Measurements from ENCODE around the gene TBX10. TPM values are rescaled to one million over a fixed set of nuclear protein-coding genes. Genes with fewer than 3 reads are reported as not detected.

TBX10 gene
- total and polyA plus RNA-seq, 2 donors (not counting 3 experiments of a cell fraction or from before 2014, with no cell fraction given) = not detected

GRCh38 chr11:67606093-67606491, 33.5 kb downstream of the TBX10 start:
- H3K4me1 ChIP-seq (ENCODE audit: control insufficient read depth, extremely low read depth, insufficient read depth, low read length) = peaks cover 6% of the 10 kb centered on the region
- peaks cover 3 to 13% of the 10 kb centered on the region in 2 experiments for H3K36me3 ChIP-seq (ENCODE audit: control insufficient read depth in 2 of 2, extremely low read depth in 1 of 2, insufficient read depth in 2 of 2, low read length in 2 of 2)
- H3K27me3 ChIP-seq (ENCODE audit: control insufficient read depth in 2 of 2, insufficient read depth in 2 of 2, low read length in 2 of 2) = peaks cover under 1 to 3% of the 10 kb centered on the region in 2 experiments
- dilution Hi-C loops (cut with MboI; ENCODE audit: extremely low pct_ligation_motif_present, low sequenced_read_pairs) (no loop called here), intact Hi-C loops (cut with micrococcal nuclease) (loop anchor here (1.0 to 2.0 kb wide), 4 partner anchors 23 to 98 kb away; partner anchors contain the start of genes CDK2AP2, GSTP1 and NUDT8)
- POLR2A ChIA-PET = no interaction called here
- no peaks in the 10 kb centered on the region for H4K20me1 ChIP-seq (replicated peaks; ENCODE audit: control insufficient read depth, extremely low read depth, insufficient read depth, low read length)
- H3K27ac ChIP-seq (ENCODE audit: insufficient read depth, low read depth, low read length) = no peak overlapping the region
- no TSS peak for BruUV-seq (replicated peaks)
- H3K9ac ChIP-seq (replicated peaks; ENCODE audit: extremely low read depth, insufficient read depth, low read length) = peak overlapping the region; percentile 33
- no peaks in the 10 kb centered on the region for H3K9me3 ChIP-seq (replicated peaks; ENCODE audit: control insufficient read depth, insufficient read depth, low read length)
- peak overlapping the region; percentile 86 for H2AFZ ChIP-seq (ENCODE audit: low read depth, low read length)
- peak overlapping the region; percentile 68 for H3K4me2 ChIP-seq (ENCODE audit: insufficient read depth, low read length)
- no peak for DNase-seq (ENCODE audit: low read depth, low spot score)
- H3K79me2 ChIP-seq (ENCODE audit: control insufficient read depth, insufficient read depth, low read length) = peaks cover 11% of the 10 kb centered on the region
- TF ChIP-seq EZH2 (IDR thresholded peaks at IDR 0.05; ENCODE audit: borderline replicate concordance, low read depth, low read length, severe bottlenecking) (no peak), FOS (IDR thresholded peaks at IDR 0.05; ENCODE audit: borderline replicate concordance, insufficient read depth, low read length) (no peak), CTCF (IDR thresholded peaks at IDR 0.05; ENCODE audit: extremely low read depth in 1 of 2, insufficient read depth in 1 of 2, low read depth in 1 of 2, low read length in 2 of 2) (no peak), MYC (IDR thresholded peaks at IDR 0.05; ENCODE audit: low read depth, low read length) (no peak), POLR2A (IDR thresholded peaks at IDR 0.05; ENCODE audit: low read depth, low read length) (no peak), JUN (IDR thresholded peaks at IDR 0.05; ENCODE audit: borderline replicate concordance, insufficient read depth, insufficient read length, low read depth) (no peak), GATA2 (IDR thresholded peaks at IDR 0.05; ENCODE audit: insufficient read depth, insufficient read length, low read depth, low read length) (no peak), MAX (IDR thresholded peaks at IDR 0.05; ENCODE audit: insufficient read depth, insufficient read length) (no peak), POLR2AphosphoS5 (IDR thresholded peaks at IDR 0.05; ENCODE audit: insufficient read depth, low read depth, low read length) (no peak)
- CTCF ChIA-PET = interaction anchor here (1.2 kb wide), 1 partner anchor 34 kb away, joined by 5 read pairs; no protein-coding TSS in a partner anchor
- FAIRE-seq = peak; percentile 44
- H3K9me1 ChIP-seq (replicated peaks; ENCODE audit: control insufficient read depth, extremely low read depth, insufficient read depth, low read length) = no peaks in the 10 kb centered on the region
- peak overlapping the region in 2 of 3 experiments; percentile 56 to 92 for H3K4me3 ChIP-seq (replicated peaks in 1 of 3; ENCODE audit: insufficient read depth in 1 of 3, low read depth in 1 of 3, low read length in 3 of 3)
